Transverse colon (tissue), 4 donors: ENCODE results near the gene DTYMK. TPM values are rescaled to one million over a fixed set of nuclear protein-coding genes. Genes with fewer than 3 reads are reported as not detected.

Experiments
- DNase-seq: peaks from one replicate; pipeline ENCODE4 v3.0.0-alpha.2; 2019
- H3K27ac ChIP-seq, 4 donors: fragments of 200-600 bp; sonication (generic); 2 replicates each; pipeline ENCODE4 v1.5.1; 2016 to 2018; ENCODE audit warnings: inconsistent platforms in 4 of 4
- H3K27me3 ChIP-seq: fragments of 200-600 bp; sonication (generic); 2 replicates; pipeline ENCODE4 v1.5.1; 2017; ENCODE audit warnings: inconsistent platforms
- H3K36me3 ChIP-seq, 4 donors: fragments of 200-600 bp; sonication (generic); 2 replicates each; pipeline ENCODE4 v1.5.1; 2017 to 2019; ENCODE audit warnings: inconsistent platforms in 4 of 4
- H3K4me1 ChIP-seq, 4 donors: fragments of 200-600 bp; sonication (generic); 2 replicates each; pipeline ENCODE4 v1.5.1; 2017 to 2020; ENCODE audit warnings: inconsistent platforms in 4 of 4
- H3K4me3 ChIP-seq, 4 donors: fragments of 200-600 bp; sonication (generic); 1 replicate in 1 of 4; 2 replicates in 3 of 4; pipeline versions ENCODE4 v1.5.1 to v1.6.1; 2017 to 2019; ENCODE audit warnings: inconsistent platforms in 4 of 4
- H3K9me3 ChIP-seq, 2 donors: fragments of 200-600 bp; sonication (generic); 2 replicates each; pipeline ENCODE4 v1.5.1; 2017 to 2019; ENCODE audit warnings: inconsistent platforms in 2 of 2
- CTCF ChIP-seq, 5 experiments: fragments of 200-600 bp in 3 of 5; fragments of 450-650 bp in 2 of 5; sonication (generic) in 3 of 5; IDR thresholded peaks; 1 replicate in 2 of 5; 2 replicates in 3 of 5; pipeline ENCODE4 v1.5.1; 2016 to 2017; ENCODE audit warnings: antibody characterized with exemption in 5 of 5, inconsistent platforms in 3 of 5, mild to moderate bottlenecking in 2 of 5, moderate library complexity in 1 of 5
- EP300 ChIP-seq: sonication (generic); formaldehyde crosslinking; IDR thresholded peaks from one replicate; pipeline ENCODE4 v1.6.1; 2017; ENCODE audit warnings: antibody characterized with exemption, low read depth
- POLR2A ChIP-seq: fragments of 450-650 bp; IDR thresholded peaks from one replicate; pipeline ENCODE4 v1.6.1; 2016; ENCODE audit warnings: antibody characterized with exemption, mild to moderate bottlenecking, moderate library complexity
- POLR2AphosphoS5 ChIP-seq, 3 donors: sonication (generic); formaldehyde crosslinking; IDR thresholded peaks; one replicate each; pipeline ENCODE4 v1.6.1; 2016; ENCODE audit warnings: antibody characterized with exemption in 3 of 3
- WGBS, 2 donors: methylation state at CpG; one replicate each; pipeline ENCODE4 v1.1.5; 2018; ENCODE audit warnings: low coverage in 1 of 2; 5-methylcytosine and 5-hydroxymethylcytosine counted together
- in situ Hi-C, 4 donors: fragments of 200-750 bp; cut with MboI; loops; one replicate each; pipeline versions ENCODE4 v1.15.0 to v1.15.1; 2017; ENCODE audit warnings: low sequenced_read_pairs in 3 of 4, low pct_ligation_motif_present in 1 of 4, low pct_unique_long_range_greater_than_20kb in 1 of 4
- intact Hi-C: fragments of 100-400 bp; cut with DNase I; formaldehyde crosslinking; loops from one replicate; pipeline ENCODE4 v1.15.1; 2023; ENCODE audit warnings: low total_unique reads
- total RNA-seq, 4 donors: library from RNA; depleted of rRNA; stranded (reverse); fragments of >200 nt; gene quantifications; one replicate each; pipeline ENCODE4 v1.1.0, GENCODE V29; 2016

Gene DTYMK
- total RNA-seq, 4 donors from 2014 or later: 3.4 to 27.9 (median 11.4) TPM

GRCh38 chr2:241672243-241673188 lies 14.1 kb downstream of the DTYMK start:
- H3K27ac ChIP-seq: no peak overlapping the region
- H3K4me3 ChIP-seq: no peak overlapping the region
- TF ChIP-seq EP300 (no peak), POLR2A (no peak), CTCF (IDR thresholded peaks at IDR 0.05) (no peak), POLR2AphosphoS5 (IDR thresholded peaks at IDR 0.05) (no peak)
- DNase-seq: no peak
- intact Hi-C loops: no loop called here
- no peaks in the 10 kb centered on the region for H3K4me1 ChIP-seq
- in situ Hi-C loops: no loop called here
- 93% methylated on average over 41 of the region's 42 CpGs; no CpG with 5 or more reads in 1 of the 2 donors for WGBS, 2 donors
- peaks cover 0 to 18% (median 4%) of the 10 kb centered on the region in 4 donors for H3K36me3 ChIP-seq
- H3K27me3 ChIP-seq: no peaks in the 10 kb centered on the region
- H3K9me3 ChIP-seq: no peaks in the 10 kb centered on the region

DNA sequence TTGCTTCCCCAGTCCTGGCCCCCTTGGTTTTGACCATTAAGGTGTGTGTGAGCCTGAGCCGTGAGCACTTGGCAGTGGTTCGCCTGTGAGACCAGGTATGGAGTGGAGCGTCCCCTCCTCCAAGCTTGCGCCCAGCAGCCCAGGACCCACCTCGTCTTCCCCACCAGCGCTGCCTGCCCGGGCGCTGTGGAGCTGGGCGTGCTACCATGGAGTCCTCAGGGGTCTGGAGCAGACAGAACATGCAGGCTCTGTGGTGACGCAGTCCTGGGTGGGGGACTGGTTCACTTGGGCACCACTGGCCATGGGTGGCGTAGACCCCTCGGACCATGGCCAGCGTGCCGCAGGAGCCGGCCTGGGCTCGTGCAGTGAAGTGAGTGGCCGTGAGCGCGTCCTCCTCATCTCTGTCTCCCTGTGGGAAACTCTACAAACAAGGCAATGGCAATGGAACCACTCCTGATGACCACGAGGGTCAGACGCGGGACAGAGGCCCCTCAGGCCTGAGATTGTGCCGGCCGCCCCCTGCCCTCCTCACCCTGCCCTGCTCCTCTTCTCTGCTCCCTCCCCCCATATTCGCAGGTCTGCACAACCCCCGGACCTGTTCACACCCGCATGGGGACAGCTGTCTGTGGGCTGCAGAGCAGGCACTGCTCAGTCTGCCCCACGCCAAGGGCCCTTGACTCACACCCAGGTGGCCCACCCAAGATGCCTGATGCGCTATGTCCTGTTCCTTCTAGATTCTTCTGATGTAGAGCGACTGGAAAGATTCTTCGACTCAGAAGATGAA lies 15.0 kb downstream of the DTYMK start:
- in situ Hi-C loops (no loop called here), intact Hi-C loops (no loop called here)
- no peak for TF ChIP-seq EP300
- H3K4me1 ChIP-seq: no peaks in the 10 kb centered on the region
- DNase-seq: no peak
- no peak overlapping the region for H3K27ac ChIP-seq
- H3K36me3 ChIP-seq: peaks cover 0 to 21% (median 5%) of the 10 kb centered on the region in 4 donors
- WGBS, 2 donors: 89% methylated on average over 30 of the region's 31 CpGs; no CpG with 5 or more reads in 1 of the 2 donors
- no peaks in the 10 kb centered on the region for H3K9me3 ChIP-seq
- H3K4me3 ChIP-seq: no peak overlapping the region
- no peaks in the 10 kb centered on the region for H3K27me3 ChIP-seq

- H3K27ac ChIP-seq: no peak overlapping the region
- H3K4me3 ChIP-seq: no peak overlapping the region
- H3K9me3 ChIP-seq: no peaks in the 10 kb centered on the region
- peaks cover 0 to 24% (median 5%) of the 10 kb centered on the region in 4 donors for H3K36me3 ChIP-seq
- no peaks in the 10 kb centered on the region for H3K4me1 ChIP-seq
- H3K27me3 ChIP-seq: no peaks in the 10 kb centered on the region
- in situ Hi-C loops (no loop called here), intact Hi-C loops (no loop called here)
- no peak for DNase-seq
- TF ChIP-seq EP300 (no peak), CTCF (IDR thresholded peaks at IDR 0.05) (no peak), POLR2A (no peak), POLR2AphosphoS5 (IDR thresholded peaks at IDR 0.05) (no peak)
- 88% methylated on average over 22 of the region's 31 CpGs; no CpG with 5 or more reads in 1 of the 2 donors for WGBS, 2 donors
These were observed 16.1 kb downstream of the DTYMK start for GRCh38 chr2:241670333-241671110.

- Histone ChIP-seq H3K27me3 (no peaks in the 10 kb centered on the region), H3K4me1 (no peaks in the 10 kb centered on the region), H3K27ac (no peak overlapping the region), H3K9me3 (no peaks in the 10 kb centered on the region), H3K36me3 (peaks cover 0 to 24% (median 5%) of the 10 kb centered on the region in 4 donors), H3K4me3 (no peak overlapping the region)
- in situ Hi-C loops (no loop called here), intact Hi-C loops (no loop called here)
- 89% methylated on average over 12 of the region's 12 CpGs; no CpG with 5 or more reads in 1 of the 2 donors for WGBS, 2 donors
- no peak for TF ChIP-seq EP300
- DNase-seq: no peak
These were observed 17.8 kb downstream of the DTYMK start for GRCh38 chr2:241668839-241669238.
